K562 (cell line): ENCODE measurements around the gene LMTK2. TPM values are rescaled to one million over a fixed set of nuclear protein-coding genes. Genes with fewer than 3 reads are reported as not detected.
A peak's percentile ranks its signal among the peaks of the same experiment; 100 is the strongest.

Source experiments
- ATF7 ChIP-seq: fragments of 450-650 bp; IDR thresholded peaks from 2 replicates; pipeline ENCODE4 v1.7.1; 2014; ENCODE audit warnings: mild to moderate bottlenecking, moderate library complexity
- BCOR ChIP-seq: fragments of 450-650 bp; IDR thresholded peaks from 2 replicates; pipeline ENCODE4 v1.6.1; 2016
- BHLHE40 ChIP-seq: IDR thresholded peaks from 2 replicates; pipeline ENCODE4 v1.6.1; 2011; ENCODE audit warnings: low read length, improper control_type of control experiment
- CHD1 ChIP-seq: fragments of 200-600 bp; sonication (generic); IDR thresholded peaks from one replicate; pipeline ENCODE4 v1.6.1; 2012; ENCODE audit warnings: mild to moderate bottlenecking, moderate library complexity, low read length, inconsistent platforms
- CTCFL ChIP-seq: IDR thresholded peaks from 2 replicates; pipeline ENCODE4 v1.6.1; 2011; ENCODE audit warnings: borderline replicate concordance, low read depth, mild to moderate bottlenecking, moderate library complexity, low read length; ENCODE audit not compliant: insufficient read depth, poor library complexity, severe bottlenecking
- DEAF1 ChIP-seq: fragments of 450-650 bp; formaldehyde crosslinking; IDR thresholded peaks from 2 replicates; pipeline ENCODE4 v1.4.0; 2020; ENCODE audit warnings: mild to moderate bottlenecking, moderate library complexity
- HES1 ChIP-seq: fragments of 450-650 bp; IDR thresholded peaks from 2 replicates; pipeline ENCODE4 v1.6.1; 2016; ENCODE audit warnings: low read depth, mild to moderate bottlenecking, moderate library complexity
- JUND ChIP-seq, 2 experiments: IDR thresholded peaks; 2 replicates in 1 of 2; 3 replicates in 1 of 2; pipeline ENCODE4 v1.6.1; 2011; ENCODE audit warnings: borderline replicate concordance in 2 of 2, low read depth in 2 of 2, low read length in 2 of 2, improper control_type of control experiment in 1 of 2, missing biosample characterization in 1 of 2, missing genetic modification characterization in 1 of 2, missing genetic modification reagents in 1 of 2
- KAT2B ChIP-seq: IDR thresholded peaks from one replicate; pipeline ENCODE4 v1.6.1; 2012; ENCODE audit warnings: low read depth, mild to moderate bottlenecking, control low read depth, inconsistent platforms, low read length, moderate library complexity
- KLF6 ChIP-seq: fragments of 250-450 bp; sonication (Bioruptor Pico); IDR thresholded peaks from 2 replicates; pipeline ENCODE4 v1.4.0; 2020; ENCODE audit warnings: mild to moderate bottlenecking, moderate library complexity, borderline replicate concordance
- LCOR ChIP-seq: sonication (generic); formaldehyde crosslinking; IDR thresholded peaks from 2 replicates; pipeline ENCODE4 v1.8.0; 2022; ENCODE audit warnings: mild to moderate bottlenecking, missing genetic modification reagents
- RBM25 ChIP-seq: fragments of 200-400 bp; formaldehyde crosslinking; IDR thresholded peaks from 2 replicates; pipeline ENCODE4 v1.6.1; 2018; ENCODE audit warnings: low read length, low read depth, moderate library complexity; ENCODE audit not compliant: severe bottlenecking
- SNAPC5 ChIP-seq: fragments of 250-450 bp; sonication (Bioruptor Pico); IDR thresholded peaks from 2 replicates; pipeline ENCODE4 v1.8.0; 2021; ENCODE audit warnings: moderate library complexity, mild to moderate bottlenecking, inconsistent platforms
- SRSF7 ChIP-seq: fragments of 200-400 bp; formaldehyde crosslinking; optimal IDR thresholded peaks from 2 replicates; pipeline ENCODE3; 2017; ENCODE audit warnings: mild to moderate bottlenecking, low read depth, low read length
- USF1 ChIP-seq: sonication (generic); formaldehyde crosslinking; IDR thresholded peaks from 2 replicates; pipeline ENCODE4 v1.9.0; 2022; ENCODE audit warnings: mild to moderate bottlenecking, missing genetic modification reagents
- XRCC5 ChIP-seq: fragments of 200-400 bp; formaldehyde crosslinking; IDR thresholded peaks from 2 replicates; pipeline ENCODE4 v1.6.1; 2017; ENCODE audit warnings: low read depth, mild to moderate bottlenecking, low read length
- ZEB2 ChIP-seq: fragments of 450-650 bp; IDR thresholded peaks from 2 replicates; pipeline ENCODE4 v1.6.1; 2016
- ZFP91 ChIP-seq: sonication (generic); formaldehyde crosslinking; IDR thresholded peaks from 2 replicates; pipeline ENCODE4 v1.8.0; 2022; ENCODE audit warnings: mild to moderate bottlenecking, missing genetic modification reagents
- ZNF133 ChIP-seq: fragments of 250-450 bp; sonication (Bioruptor Pico); IDR thresholded peaks from 2 replicates; pipeline ENCODE4 v1.4.0; 2020; ENCODE audit warnings: mild to moderate bottlenecking
- polyA plus RNA-seq, 8 experiments: library from polyadenylated mRNA; depleted of rRNA in 4 of 8; stranded (reverse) in 5 of 8; unstranded in 3 of 8; fragments of >200 nt; fragmentation: Nextera tagmentation in 2 of 8; fragmentation: Illumina TruSeq in 1 of 8; extraction: Ambion mirVana in 2 of 8; extraction: Trizol in 1 of 8; gene quantifications; 2 replicates each; pipeline versions ENCODE4 v1.2.1 to v1.2.3, GENCODE V29; 2011 to 2014; ENCODE audit warnings: inconsistent platforms in 1 of 8, missing spikeins in 1 of 8
- total RNA-seq, 7 experiments: library from RNA; depleted of rRNA in 6 of 7; stranded (reverse); fragments of >200 nt in 6 of 7; fragmentation: Illumina TruSeq in 2 of 7; extraction: Trizol in 2 of 7; gene quantifications; 2 replicates each; pipeline versions ENCODE4 v1.2.1 to v1.2.3, GENCODE V29; 2011 to 2021; ENCODE audit warnings: low replicate concordance in 1 of 7

The LMTK2 gene
- total and polyA plus RNA-seq, 9 of the 15 experiments (the other 6 are each of a cell fraction or from before 2014, with no cell fraction given) = 0.78 to 16.4 (median 6.3) TPM

- no peak for TF ChIP-seq SRSF7
- peak; percentile 54; the same call in 1 of the 2 replicates for TF ChIP-seq JUND (IDR thresholded peaks at IDR 0.05; ENCODE audit: borderline replicate concordance, low read depth, low read length)
- peak; percentile 32; the same call in 1 of the 3 replicates for TF ChIP-seq JUND (tag; IDR thresholded peaks at IDR 0.05; ENCODE audit: borderline replicate concordance, low read depth, low read length)
- no peak for TF ChIP-seq KLF6 (CRISPR knock-in tag)
- TF ChIP-seq CTCFL = no peak
- no peak for TF ChIP-seq DEAF1 (CRISPR knock-in tag)
- peak; percentile 83 for TF ChIP-seq LCOR
- TF ChIP-seq CHD1 = no peak
- TF ChIP-seq ZEB2 = peak; percentile 95
- no peak for TF ChIP-seq KAT2B
- TF ChIP-seq USF1 (CRISPR knock-in tag) = peak; percentile 51; the same call in 1 of the 2 replicates
- no peak for TF ChIP-seq ZFP91
- TF ChIP-seq SNAPC5 (CRISPR knock-in tag) = no peak
- TF ChIP-seq BCOR = peak; percentile 89
- TF ChIP-seq HES1 = peak; percentile 88
- peak; percentile 51 for TF ChIP-seq ATF7
- no peak for TF ChIP-seq ZNF133
- TF ChIP-seq XRCC5 = no peak
- TF ChIP-seq BHLHE40 = no peak
- TF ChIP-seq RBM25 = no peak
These were observed 111.2 kb downstream of the LMTK2 start (continued) for GRCh38 chr7:98217623-98218582.
